AG10803 (cell line): ENCODE results near the gene SLC25A11.
A peak's percentile ranks its signal among the peaks of the same experiment; 100 is the strongest.

ENCODE experiments used
- DNase-seq: peaks from one replicate; pipeline ENCODE4 v3.0.0; 2010; ENCODE audit warnings: low read depth
- H3K4me3 ChIP-seq: 2 replicates; pipeline ENCODE4 v1.5.1; 2011; ENCODE audit warnings: mild to moderate bottlenecking, low read length, control low read depth
- CTCF ChIP-seq: conservative IDR thresholded peaks from 2 replicates; pipeline ENCODE4 v1.5.1; 2011; ENCODE audit warnings: mild to moderate bottlenecking, low read length, control low read depth, inconsistent platforms

SLC25A11 gene

GRCh38 chr17:4900231-4901107 is 39.4 kb downstream of the SLC25A11 start:
- no peak for DNase-seq
- H3K4me3 ChIP-seq, result peak overlapping the region; percentile 69
- no peak for TF ChIP-seq CTCF

- peak within 1 kb of the TSS; percentile 69 for H3K4me3 ChIP-seq
- TF ChIP-seq CTCF, result no peak
- peak; percentile 65 for DNase-seq
Observed at GRCh38 chr17:4899341-4900230, 40.3 kb downstream of the SLC25A11 start, which contains the start of gene C17orf107. TSS of gene C17orf107 (plus strand) at chr17:4899536. CDS start at chr17:4899763, 227 bp downstream.

- TF ChIP-seq CTCF, result no peak
- peak overlapping the region; percentile 69 for H3K4me3 ChIP-seq
- DNase-seq, result no peak
Observed at GRCh38 chr17:4898927-4899326, 40.9 kb downstream of the SLC25A11 start.

GRCh38 chr17:4898351-4898750 is 41.5 kb downstream of the SLC25A11 start:
- no peak for DNase-seq
- TF ChIP-seq CTCF, result no peak
- H3K4me3 ChIP-seq, result no peak overlapping the region

- no peak for TF ChIP-seq CTCF
- no peak for DNase-seq
- no peak overlapping the region for H3K4me3 ChIP-seq
Observed at GRCh38 chr17:4897785-4898184, 42.1 kb downstream of the SLC25A11 start.

- TF ChIP-seq CTCF, result no peak
- H3K4me3 ChIP-seq, result no peak overlapping the region
- no peak for DNase-seq
Observed at GRCh38 chr17:4897198-4897687, 42.6 kb downstream of the SLC25A11 start.
